Measurements from ENCODE around the gene SARDH.
"Not testable (repeated sequence)": the region's sequence is repeated elsewhere in the genome, so short reads cannot be mapped to it uniquely, and the experiment has no call there.

SARDH gene

DNA sequence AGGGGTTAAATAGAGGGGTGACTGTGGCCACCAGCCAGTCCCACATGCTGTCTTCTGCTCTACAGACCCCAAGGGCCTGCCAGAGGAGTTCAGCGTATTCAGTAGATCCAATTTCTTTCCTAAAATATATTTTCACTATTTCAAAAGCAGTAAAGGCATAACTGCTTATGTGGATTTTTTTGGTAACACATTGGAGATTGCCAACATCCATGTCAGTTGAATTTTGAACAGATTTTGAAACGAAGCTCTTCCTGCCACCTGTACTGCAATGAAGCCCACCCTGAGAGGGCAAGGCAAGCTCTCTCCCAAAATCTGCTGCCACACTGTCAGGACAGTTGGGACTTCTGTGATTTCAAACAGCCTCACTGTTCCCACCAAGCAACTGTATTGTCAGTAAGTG lies 37.1 kb upstream of the SARDH start:
- DNase-seq: no peak

- no peak for DNase-seq
Observed at GRCh38 chr9:133774799-133775198, 36.6 kb upstream of the SARDH start.

DNA sequence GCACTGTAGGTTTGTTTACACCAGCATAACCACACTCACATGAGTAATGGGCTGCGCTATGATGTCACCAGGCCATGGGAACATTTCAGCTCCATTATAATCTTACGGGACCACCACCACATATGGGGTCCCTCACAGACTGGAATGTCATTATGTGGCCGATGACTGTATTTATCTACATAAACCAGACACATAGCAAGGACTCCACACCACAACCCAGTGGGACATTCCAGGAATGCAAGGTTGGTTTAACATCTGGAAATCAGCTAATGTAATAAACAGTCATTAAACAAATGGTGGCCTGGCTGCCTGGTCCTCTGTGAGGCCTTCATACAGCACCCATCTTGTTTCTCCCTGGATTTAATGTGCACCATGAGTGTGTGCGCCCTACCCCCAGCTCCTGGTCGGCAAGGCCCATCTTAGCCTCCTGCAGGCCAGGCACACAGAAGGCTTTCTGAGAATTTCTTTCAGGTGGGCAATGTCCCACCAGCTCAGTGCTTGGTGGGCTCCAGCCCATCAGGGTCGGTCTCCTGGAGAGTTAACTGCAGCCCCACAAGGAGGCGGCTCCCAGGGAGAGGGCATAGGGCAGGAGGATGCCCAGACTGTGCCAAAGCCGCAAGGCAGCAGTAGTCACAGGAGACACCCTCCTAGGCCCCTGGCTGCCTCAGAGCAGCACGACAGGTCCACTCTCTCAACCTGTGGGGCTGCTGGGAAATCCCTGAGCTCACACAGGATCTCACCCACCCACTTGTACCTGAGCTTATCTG lies 35.9 kb upstream of the SARDH start:
- no peak for DNase-seq

- no peak for DNase-seq
Observed at GRCh38 chr9:133772581-133772980, 34.4 kb upstream of the SARDH start.

- DNase-seq: no peak
Observed at GRCh38 chr9:133771486-133772482, 33.6 kb upstream of the SARDH start.

DNA sequence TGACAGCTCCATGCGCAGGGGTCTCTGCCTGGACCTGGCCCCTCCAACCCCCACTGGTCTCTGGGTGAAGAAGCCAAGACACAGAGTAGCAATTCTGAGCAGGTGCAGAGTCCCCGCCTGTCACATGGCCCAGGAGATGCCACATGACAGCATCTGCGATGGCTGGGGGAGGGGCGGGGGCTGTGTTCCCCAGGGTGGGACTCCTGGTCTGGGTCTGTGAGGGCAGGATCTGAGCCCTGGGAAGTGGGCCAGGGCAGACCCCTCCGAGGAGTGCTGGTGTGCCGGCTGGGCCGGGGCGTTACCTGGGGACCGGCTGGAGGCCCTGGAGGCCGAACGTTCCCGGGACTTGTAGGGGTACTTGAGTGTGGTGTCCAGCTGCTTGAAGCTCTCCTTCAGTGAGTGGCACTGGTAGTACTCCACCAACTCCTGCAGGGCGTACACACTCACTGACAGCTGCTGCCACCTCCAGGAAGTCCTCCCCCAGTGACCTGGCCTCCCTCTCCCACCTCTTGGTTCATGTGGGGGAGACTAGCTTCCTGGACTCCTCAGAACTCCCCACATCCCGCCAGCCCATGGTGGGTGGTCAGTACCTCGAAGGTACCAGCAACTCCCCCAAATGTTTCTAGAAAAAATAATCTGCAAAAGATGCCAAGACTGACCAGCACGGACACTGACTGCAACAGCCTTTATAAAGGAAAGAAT lies 32.1 kb upstream of the SARDH start:
- no peak for DNase-seq

GRCh38 chr9:133769511-133770075 lies 31.4 kb upstream of the SARDH start:
- no peak for DNase-seq

DNA sequence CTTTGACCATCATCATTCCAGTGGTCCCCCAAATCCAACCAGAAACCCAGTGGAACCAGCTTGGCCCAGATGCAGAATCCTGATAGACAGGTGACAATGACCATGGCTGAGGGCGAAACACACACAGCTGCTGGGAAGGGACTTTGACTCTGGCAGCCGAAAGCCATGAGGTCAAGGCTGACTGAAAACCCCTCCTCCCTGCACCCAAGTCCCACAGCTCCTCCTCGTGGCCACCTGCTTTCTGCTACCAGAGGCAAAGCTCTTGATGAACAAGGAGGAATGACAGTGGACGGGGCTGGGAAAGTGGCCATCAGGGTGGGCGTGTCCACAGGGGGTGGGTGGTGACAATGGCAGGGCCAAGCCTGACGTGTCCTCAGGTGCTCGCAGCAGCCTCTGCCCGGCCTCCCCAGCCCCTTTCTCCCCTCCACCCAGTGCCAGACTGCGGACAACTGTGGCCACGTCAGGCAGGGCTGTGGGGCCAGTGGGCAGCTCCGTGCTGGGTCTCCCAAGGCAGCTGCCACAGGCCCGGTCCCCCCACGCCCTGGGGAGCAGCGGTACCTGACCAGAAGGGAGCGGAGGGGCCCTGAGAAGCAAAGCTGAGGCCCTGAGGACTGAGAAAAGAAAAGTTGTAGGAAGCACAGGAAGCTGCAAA lies 30.8 kb upstream of the SARDH start:
- no peak for DNase-seq

- no peak for DNase-seq
Observed at GRCh38 chr9:133768371-133768858, 30.3 kb upstream of the SARDH start.

- DNase-seq: no peak
Observed at GRCh38 chr9:133767625-133768024, 29.5 kb upstream of the SARDH start.

DNA sequence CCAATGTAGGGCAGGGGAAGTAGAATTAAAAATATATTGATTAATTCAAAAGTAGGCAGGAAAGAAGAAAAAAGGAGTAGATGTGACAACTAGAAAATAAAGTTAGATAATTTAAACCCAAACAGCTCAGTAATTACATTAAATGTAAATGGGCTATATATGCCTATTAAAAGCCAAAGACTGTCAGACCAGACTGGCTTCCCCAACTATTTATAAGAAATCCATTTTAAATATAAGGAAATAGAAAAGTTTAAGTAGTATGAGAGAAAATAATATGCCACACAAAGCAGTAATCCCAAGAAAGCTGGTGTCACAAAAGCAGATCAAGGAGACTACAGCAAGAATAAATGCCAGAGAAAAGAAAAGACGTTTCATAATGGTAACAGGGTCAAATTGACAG lies 28.9 kb upstream of the SARDH start:
- DNase-seq: no peak

- not testable (repeated sequence) for DNase-seq
Observed at GRCh38 chr9:133766234-133766633, 28.1 kb upstream of the SARDH start.

DNA sequence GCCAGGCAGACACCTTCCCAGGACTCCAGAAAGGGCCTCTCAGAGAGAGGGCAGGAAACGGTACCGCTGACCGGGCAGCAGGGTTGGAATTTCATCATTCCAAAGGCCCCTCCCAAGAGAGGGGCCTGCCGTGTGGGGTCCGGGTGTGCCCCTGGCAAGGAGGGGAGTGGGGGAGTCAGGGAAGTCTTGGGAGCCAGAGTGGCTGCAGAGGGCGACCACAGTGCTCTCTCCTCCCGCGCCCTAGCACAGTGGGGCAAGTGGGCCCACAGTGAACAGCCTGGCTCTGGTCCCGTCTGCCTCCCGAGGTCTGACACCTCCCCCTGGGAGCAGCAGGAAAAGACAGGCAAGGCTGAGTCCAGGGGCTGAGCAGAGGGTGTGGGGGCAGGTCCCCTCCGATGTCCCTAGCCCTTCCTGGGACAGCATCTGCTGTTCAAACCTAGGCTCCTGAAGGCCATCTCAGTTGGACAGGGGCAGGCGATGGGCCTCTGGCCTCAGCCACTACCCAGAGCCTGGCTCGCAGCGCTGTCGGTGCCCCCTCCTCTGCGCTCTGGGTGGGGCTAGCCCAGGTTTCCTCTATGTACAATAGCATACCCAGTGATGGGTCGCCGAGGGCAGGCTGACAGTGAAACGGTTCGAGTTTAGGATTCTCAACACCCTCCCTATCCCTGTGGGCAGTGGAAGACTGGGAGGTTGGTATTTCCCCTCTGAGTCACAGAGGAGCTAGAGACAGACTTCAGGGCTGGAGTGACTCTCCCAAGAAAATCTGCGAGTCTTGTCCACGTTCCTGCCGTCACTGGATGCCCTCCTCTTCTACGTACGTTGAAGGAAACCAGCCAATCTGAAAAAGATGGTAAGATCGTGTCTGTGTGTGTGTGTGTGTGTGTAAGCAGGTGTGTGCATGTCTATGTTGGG lies 25.4 kb upstream of the SARDH start:
- DNase-seq: no peak

- no peak for DNase-seq
Observed at GRCh38 chr9:133762488-133763271, 24.5 kb upstream of the SARDH start.

GRCh38 chr9:133761641-133762248 lies 23.6 kb upstream of the SARDH start:
- DNase-seq: no peak

- DNase-seq: no peak
Observed at GRCh38 chr9:133760713-133761290, 22.6 kb upstream of the SARDH start.

GRCh38 chr9:133759946-133760345 lies 21.8 kb upstream of the SARDH start:
- DNase-seq: no peak

- DNase-seq: no peak
Observed at GRCh38 chr9:133759146-133759900, 21.2 kb upstream of the SARDH start.

DNA sequence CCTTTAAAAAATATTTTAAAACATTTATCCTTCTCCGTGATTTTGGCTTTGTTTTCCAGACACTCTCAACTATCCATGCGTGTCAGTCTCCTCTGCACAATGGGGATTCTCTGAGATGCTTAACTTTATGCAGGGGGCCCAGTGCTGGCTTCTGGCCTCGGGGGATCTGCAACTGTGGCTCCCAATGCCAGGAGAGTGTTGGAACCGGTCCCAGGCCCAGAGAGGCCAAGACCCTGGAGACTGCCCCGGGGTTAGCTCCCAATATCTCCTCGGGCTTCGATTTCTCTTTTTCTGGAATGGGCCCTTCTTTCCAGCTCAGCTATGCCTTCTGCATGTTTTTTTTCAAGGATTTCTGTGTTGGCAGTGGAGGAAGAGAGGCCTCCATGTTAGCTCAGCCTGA lies 20.1 kb upstream of the SARDH start:
- no peak for DNase-seq

Data from stimulated activated naive CD4-positive, alpha-beta T cell treated with Interleukin-2 at 50 U/mL for 16 hours (primary cell).